Stimulated activated CD8-positive, alpha-beta memory T cell treated with anti-CD3 and anti-CD28 coated beads, Interleukin-2, amount 100 ng/mL, for 48 hours (primary cell): ENCODE measurements around the gene TSC1.
"Not testable (repeated sequence)": the region's sequence is repeated elsewhere in the genome, so short reads cannot be mapped to it uniquely, and the experiment has no call there.

Source experiments
- DNase-seq, 2 donors: peaks; one replicate each; pipeline ENCODE4 v3.0.0-alpha.2; 2020; ENCODE audit warnings: low read depth in 2 of 2

The TSC1 gene

GRCh38 chr9:132976571-132976970 is 32.2 kb upstream of the TSC1 start:
- no peak for DNase-seq

GRCh38 chr9:132975961-132976360 is 31.5 kb upstream of the TSC1 start:
- DNase-seq, result no peak

GRCh38 chr9:132973713-132974112 is 29.3 kb upstream of the TSC1 start:
- no peak for DNase-seq

GRCh38 chr9:132973166-132973565 is 28.8 kb upstream of the TSC1 start:
- DNase-seq, result no peak

GRCh38 chr9:132970324-132971062 is 26.1 kb upstream of the TSC1 start:
- no peak for DNase-seq

- no peak for DNase-seq
These were observed 25.4 kb upstream of the TSC1 start for GRCh38 chr9:132969783-132970182.

- DNase-seq, result not testable (repeated sequence)
These were observed 23.5 kb upstream of the TSC1 start for GRCh38 chr9:132967908-132968307.

GRCh38 chr9:132965478-132965877 is 21.1 kb upstream of the TSC1 start:
- DNase-seq, result no peak

- DNase-seq, result no peak
These were observed 16.6 kb upstream of the TSC1 start for GRCh38 chr9:132961002-132961401.

- no peak for DNase-seq
These were observed 13.4 kb upstream of the TSC1 start for GRCh38 chr9:132957805-132958204.

- no peak for DNase-seq
These were observed 11.4 kb upstream of the TSC1 start for GRCh38 chr9:132955768-132956167.

- no peak for DNase-seq
These were observed 10.7 kb upstream of the TSC1 start for GRCh38 chr9:132955123-132955522.

GRCh38 chr9:132949709-132950108 is 5.3 kb upstream of the TSC1 start:
- DNase-seq, result no peak

- no peak for DNase-seq
These were observed 4.2 kb upstream of the TSC1 start for GRCh38 chr9:132948482-132949050.

GRCh38 chr9:132947756-132948155 is 3.3 kb upstream of the TSC1 start:
- no peak for DNase-seq

- DNase-seq, result no peak
These were observed 2.3 kb upstream of the TSC1 start for GRCh38 chr9:132946631-132947295.

- DNase-seq, result no peak
These were observed 1.8 kb upstream of the TSC1 start for GRCh38 chr9:132946211-132946610.

GRCh38 chr9:132945186-132946130 is 1.0 kb upstream of the TSC1 start:
- no peak for DNase-seq

- no peak for DNase-seq
These were observed 644 bp downstream of the TSC1 start for GRCh38 chr9:132943651-132944293.

- DNase-seq, result no peak
These were observed 1.8 kb downstream of the TSC1 start for GRCh38 chr9:132942541-132943182.

- no peak for DNase-seq
These were observed 5.2 kb downstream of the TSC1 start for GRCh38 chr9:132939169-132939568.
